Endometrial microvascular endothelial cells (primary cell): ENCODE data around the gene TKFC. TPM values are rescaled to one million over a fixed set of nuclear protein-coding genes. Genes with fewer than 3 reads are reported as not detected.

ENCODE experiments used
- in situ Hi-C: cut with HindIII; loops from 2 replicates; pipeline ENCODE4 v1.10.0; 2017; ENCODE audit warnings: low sequenced_read_pairs, low pct_unique_long_range_greater_than_20kb; ENCODE audit errors: inconsistent ontology term
- total RNA-seq: library from RNA; depleted of rRNA; stranded (reverse); fragments of >200 nt; gene quantifications from one replicate; pipeline ENCODE4 v1.2.3, GENCODE V29; 2015; ENCODE audit errors: inconsistent ontology term

Gene TKFC
- total RNA-seq, 1 donor from 2014 or later: 30.4 TPM

DNA sequence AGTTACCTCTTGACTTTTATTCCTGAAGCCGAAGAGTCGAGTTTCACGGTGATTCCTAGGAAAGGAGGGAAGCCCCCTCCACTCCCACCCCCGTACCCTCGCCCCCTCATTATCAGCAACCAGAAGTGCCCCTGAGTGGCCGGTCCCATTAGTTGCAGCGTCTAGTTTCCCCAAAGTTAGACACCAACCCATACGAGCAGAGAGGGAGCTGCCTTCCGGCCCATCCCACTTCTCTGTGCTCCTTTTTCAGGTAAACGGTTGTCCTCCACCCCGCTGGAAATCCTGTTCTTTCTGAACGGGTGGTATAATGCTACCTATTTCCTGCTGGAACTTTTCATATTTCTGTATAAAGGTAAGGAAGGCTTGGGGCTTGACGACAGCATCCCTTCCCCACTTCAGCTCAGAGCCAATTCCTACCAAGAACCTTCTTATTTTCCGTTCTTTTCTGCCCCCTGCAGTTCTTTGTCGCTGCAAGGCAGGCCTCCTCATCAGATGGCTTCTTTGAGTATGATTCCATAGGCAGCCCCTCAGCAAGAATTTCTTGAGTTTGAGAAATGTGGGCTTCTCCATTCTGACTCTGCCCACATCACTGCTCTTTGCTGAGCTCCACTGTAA lies 60.1 kb downstream of the TKFC start:
- in situ Hi-C loops: no loop called here

Other genes with a start within 250 kb of the TKFC start
- gene CD5, start 230.7 kb upstream of the TKFC start, total RNA-seq: not detected
- gene VPS37C, start 171.8 kb upstream of the TKFC start, total RNA-seq: 20.4 TPM
- gene PGA3, start 129.7 kb upstream of the TKFC start, total RNA-seq: not detected
- not detected for gene PGA4, start 110.9 kb upstream of the TKFC start, total RNA-seq
- not detected for gene PGA5, start 92.1 kb upstream of the TKFC start, total RNA-seq
- gene VWCE, start 37.9 kb upstream of the TKFC start, total RNA-seq: 6.6 TPM
- 222 TPM for gene DDB1, start 123 bp upstream of the TKFC start, total RNA-seq
- 79.1 TPM for gene CYB561A3, start 28.7 kb downstream of the TKFC start, total RNA-seq
- 20.2 TPM for gene TMEM138, start 29.1 kb downstream of the TKFC start, total RNA-seq
- gene TMEM216, start 59.4 kb downstream of the TKFC start, total RNA-seq: 17.0 TPM
- 33.3 TPM for gene CPSF7, start 96.7 kb downstream of the TKFC start, total RNA-seq
- 103 TPM for gene SDHAF2, start 96.9 kb downstream of the TKFC start, total RNA-seq
- not detected for gene LRRC10B, start 175.5 kb downstream of the TKFC start, total RNA-seq
- gene SYT7, start 247.8 kb downstream of the TKFC start, total RNA-seq: not detected